Measurements from ENCODE around the gene UGT1A4. TPM values are rescaled to one million over a fixed set of nuclear protein-coding genes. Genes with fewer than 3 reads are reported as not detected.

UGT1A4 gene
- total and polyA plus RNA-seq, 9 donors, result not detected

DNA sequence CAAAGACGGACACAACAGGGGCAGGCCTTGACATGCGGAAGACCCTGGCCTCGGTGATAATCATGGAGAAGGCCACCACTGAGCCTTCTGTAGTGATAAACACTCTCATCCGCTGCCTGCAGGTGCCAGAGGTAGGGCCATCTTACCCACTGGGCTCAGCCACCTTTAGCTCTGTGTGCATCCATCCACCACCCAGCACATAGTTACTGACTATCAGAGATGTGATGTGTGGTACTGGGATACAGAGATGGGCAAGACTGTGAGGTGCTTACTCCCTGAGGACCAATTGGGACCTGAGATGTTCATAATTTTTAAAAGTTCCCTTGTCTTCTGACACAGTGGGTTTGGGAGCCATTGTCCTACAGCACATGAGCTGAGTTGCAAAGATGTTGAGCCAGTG lies 61.2 kb downstream of the UGT1A4 start:
- no peak overlapping the region for H3K4me3 ChIP-seq (ENCODE audit: low read length)
- H3K27ac ChIP-seq (ENCODE audit: low read length), result no peak overlapping the region
- no peaks in the 10 kb centered on the region for H3K9me3 ChIP-seq (replicated peaks; ENCODE audit: control insufficient read depth, low read depth, low read length)
- H3K27me3 ChIP-seq (ENCODE audit: control insufficient read depth, insufficient read depth, low read length), result no peaks in the 10 kb centered on the region
- H3K4me1 ChIP-seq (ENCODE audit: control insufficient read depth, insufficient read depth, low read length), result no peaks in the 10 kb centered on the region
- 89% methylated on average over 3 of the region's 4 CpGs for WGBS (ENCODE audit: insufficient coverage)
- H3K36me3 ChIP-seq (ENCODE audit: control insufficient read depth, insufficient read depth, low read length), result no peaks in the 10 kb centered on the region
- DNase-seq, result no peak

GRCh38 chr2:233780771-233781170 lies 62.2 kb downstream of the UGT1A4 start:
- no CpG with 5 or more reads among the region's 4 CpGs for WGBS (ENCODE audit: insufficient coverage)
- no peaks in the 10 kb centered on the region for H3K27me3 ChIP-seq (ENCODE audit: control insufficient read depth, insufficient read depth, low read length)
- no peaks in the 10 kb centered on the region for H3K4me1 ChIP-seq (ENCODE audit: control insufficient read depth, insufficient read depth, low read length)
- no peak overlapping the region for H3K4me3 ChIP-seq (ENCODE audit: low read length)
- H3K27ac ChIP-seq (ENCODE audit: low read length), result no peak overlapping the region
- H3K36me3 ChIP-seq (ENCODE audit: control insufficient read depth, insufficient read depth, low read length), result no peaks in the 10 kb centered on the region
- H3K9me3 ChIP-seq (replicated peaks; ENCODE audit: control insufficient read depth, low read depth, low read length), result no peaks in the 10 kb centered on the region
- no peak for DNase-seq

DNA sequence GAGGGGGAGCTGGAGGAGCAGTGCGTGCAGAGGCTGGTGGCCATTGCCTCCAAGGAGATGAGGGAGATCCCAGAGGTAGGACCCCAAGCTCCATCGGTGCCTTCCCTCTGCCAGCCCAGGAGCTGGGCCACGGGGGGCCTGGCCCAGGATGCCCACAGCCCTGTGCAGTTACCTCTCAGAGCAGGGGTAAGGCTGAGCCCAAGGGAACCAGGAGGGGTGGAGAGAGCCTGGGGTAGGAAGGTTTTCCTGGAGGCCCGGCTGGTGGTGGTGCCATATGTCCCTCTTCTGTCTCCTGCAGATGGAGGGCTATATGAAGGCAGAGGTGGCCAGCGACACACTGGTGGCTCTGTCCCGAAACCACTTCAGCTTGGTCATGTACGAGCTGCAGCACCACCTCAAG lies 71.0 kb downstream of the UGT1A4 start:
- WGBS (ENCODE audit: insufficient coverage), result 88% methylated on average over 4 of the region's 7 CpGs
- no peaks in the 10 kb centered on the region for H3K27me3 ChIP-seq (ENCODE audit: control insufficient read depth, insufficient read depth, low read length)
- no peak for DNase-seq
- no peaks in the 10 kb centered on the region for H3K9me3 ChIP-seq (replicated peaks; ENCODE audit: control insufficient read depth, low read depth, low read length)
- H3K27ac ChIP-seq (ENCODE audit: low read length), result no peak overlapping the region
- no peaks in the 10 kb centered on the region for H3K36me3 ChIP-seq (ENCODE audit: control insufficient read depth, insufficient read depth, low read length)
- H3K4me3 ChIP-seq (ENCODE audit: low read length), result no peak overlapping the region
- no peaks in the 10 kb centered on the region for H3K4me1 ChIP-seq (ENCODE audit: control insufficient read depth, insufficient read depth, low read length)

DNA sequence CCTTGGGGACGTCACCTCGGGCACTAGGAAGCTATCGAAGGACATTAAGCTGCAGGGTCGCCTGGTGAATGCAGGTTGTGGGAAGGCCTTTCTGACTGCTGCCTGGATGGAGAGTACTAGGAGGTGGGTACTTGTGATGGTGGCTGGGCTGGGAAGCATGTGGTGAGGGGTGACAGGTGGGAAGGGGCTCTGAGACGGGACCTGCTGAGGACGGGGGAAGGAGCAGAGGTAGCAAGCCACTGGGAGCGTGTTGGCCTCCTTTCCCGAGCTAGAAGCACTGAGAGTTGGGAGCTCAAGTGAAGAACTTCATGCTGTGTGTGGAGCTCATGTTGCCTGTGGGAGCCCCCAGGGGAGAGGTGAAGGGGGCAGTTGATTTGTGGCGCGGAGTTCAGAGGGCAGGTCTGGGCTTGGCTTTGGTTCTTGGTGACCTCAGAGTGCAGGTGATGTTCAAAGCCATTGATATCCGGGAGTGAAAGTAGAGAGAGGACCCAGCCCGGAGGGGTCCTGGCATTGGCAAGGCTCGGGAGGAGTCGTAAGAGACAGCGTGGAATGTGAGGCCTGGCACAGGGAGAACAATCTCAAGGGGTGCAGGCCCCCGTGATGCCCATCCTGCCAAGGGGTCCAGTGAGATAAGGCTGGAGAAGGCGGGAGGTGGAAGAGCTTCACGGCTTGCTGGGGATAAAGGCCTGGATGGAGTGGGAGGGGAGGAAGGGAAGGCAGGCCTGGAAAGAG lies 72.8 kb downstream of the UGT1A4 start:
- WGBS (ENCODE audit: insufficient coverage), result 77% methylated on average over 18 of the region's 18 CpGs
- no peaks in the 10 kb centered on the region for H3K36me3 ChIP-seq (ENCODE audit: control insufficient read depth, insufficient read depth, low read length)
- H3K4me1 ChIP-seq (ENCODE audit: control insufficient read depth, insufficient read depth, low read length), result no peaks in the 10 kb centered on the region
- H3K4me3 ChIP-seq (ENCODE audit: low read length), result no peak overlapping the region
- H3K27me3 ChIP-seq (ENCODE audit: control insufficient read depth, insufficient read depth, low read length), result no peaks in the 10 kb centered on the region
- H3K27ac ChIP-seq (ENCODE audit: low read length), result no peak overlapping the region
- no peaks in the 10 kb centered on the region for H3K9me3 ChIP-seq (replicated peaks; ENCODE audit: control insufficient read depth, low read depth, low read length)
- DNase-seq, result no peak

GRCh38 chr2:233791883-233792329 lies 73.4 kb downstream of the UGT1A4 start:
- 63% methylated on average over 9 of the region's 9 CpGs for WGBS (ENCODE audit: insufficient coverage)
- no peaks in the 10 kb centered on the region for H3K27me3 ChIP-seq (ENCODE audit: control insufficient read depth, insufficient read depth, low read length)
- no peak overlapping the region for H3K27ac ChIP-seq (ENCODE audit: low read length)
- no peaks in the 10 kb centered on the region for H3K4me1 ChIP-seq (ENCODE audit: control insufficient read depth, insufficient read depth, low read length)
- H3K36me3 ChIP-seq (ENCODE audit: control insufficient read depth, insufficient read depth, low read length), result no peaks in the 10 kb centered on the region
- H3K9me3 ChIP-seq (replicated peaks; ENCODE audit: control insufficient read depth, low read depth, low read length), result no peaks in the 10 kb centered on the region
- no peak for DNase-seq
- no peak overlapping the region for H3K4me3 ChIP-seq (ENCODE audit: low read length)

- Histone ChIP-seq H3K36me3 (ENCODE audit: control insufficient read depth, insufficient read depth, low read length) (no peaks in the 10 kb centered on the region), H3K27ac (ENCODE audit: low read length) (no peak overlapping the region), H3K9me3 (replicated peaks; ENCODE audit: control insufficient read depth, low read depth, low read length) (no peaks in the 10 kb centered on the region), H3K4me1 (ENCODE audit: control insufficient read depth, insufficient read depth, low read length) (no peaks in the 10 kb centered on the region), H3K27me3 (ENCODE audit: control insufficient read depth, insufficient read depth, low read length) (no peaks in the 10 kb centered on the region), H3K4me3 (ENCODE audit: low read length) (no peak overlapping the region)
- WGBS (ENCODE audit: insufficient coverage), result 97% methylated on average over 7 of the region's 7 CpGs
- DNase-seq, result no peak
These were observed 74.2 kb downstream of the UGT1A4 start for GRCh38 chr2:233792720-233793119.

DNA sequence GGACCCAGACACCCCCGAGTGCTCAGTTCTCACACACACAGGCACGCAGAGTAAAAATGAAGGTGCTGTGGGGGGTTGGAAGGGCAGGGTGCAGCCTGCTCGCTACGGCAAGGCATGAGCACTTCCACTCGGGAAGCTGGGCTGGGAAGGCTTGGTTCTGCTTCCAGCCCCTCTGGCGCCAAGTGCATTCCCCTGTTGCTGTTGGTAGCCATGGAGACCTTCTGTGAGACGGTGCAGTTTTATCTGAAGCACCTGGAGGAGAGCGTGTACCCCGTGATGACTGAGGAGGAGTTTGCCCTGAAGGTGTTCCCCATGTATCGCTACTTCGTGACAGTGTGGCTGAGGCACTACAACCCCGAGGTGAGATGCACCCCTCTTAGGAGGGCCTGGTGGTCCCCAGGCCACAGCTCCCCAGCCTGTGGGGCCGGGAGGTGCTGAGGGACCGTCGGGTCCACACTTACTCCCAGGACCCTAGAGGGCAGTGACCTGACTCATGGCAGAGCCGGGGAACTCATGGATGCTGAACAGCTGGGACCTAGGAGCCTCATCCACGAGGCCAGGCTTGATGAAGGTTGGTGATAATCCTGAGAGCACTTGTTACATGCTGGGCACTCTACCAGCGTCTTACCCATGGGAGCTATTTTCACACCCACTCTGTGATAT lies 75.1 kb downstream of the UGT1A4 start:
- no peaks in the 10 kb centered on the region for H3K36me3 ChIP-seq (ENCODE audit: control insufficient read depth, insufficient read depth, low read length)
- no peaks in the 10 kb centered on the region for H3K4me1 ChIP-seq (ENCODE audit: control insufficient read depth, insufficient read depth, low read length)
- no peaks in the 10 kb centered on the region for H3K27me3 ChIP-seq (ENCODE audit: control insufficient read depth, insufficient read depth, low read length)
- H3K4me3 ChIP-seq (ENCODE audit: low read length), result no peak overlapping the region
- 63% methylated on average over 15 of the region's 18 CpGs for WGBS (ENCODE audit: insufficient coverage)
- H3K27ac ChIP-seq (ENCODE audit: low read length), result no peak overlapping the region
- DNase-seq, result no peak
- no peaks in the 10 kb centered on the region for H3K9me3 ChIP-seq (replicated peaks; ENCODE audit: control insufficient read depth, low read depth, low read length)

DNA sequence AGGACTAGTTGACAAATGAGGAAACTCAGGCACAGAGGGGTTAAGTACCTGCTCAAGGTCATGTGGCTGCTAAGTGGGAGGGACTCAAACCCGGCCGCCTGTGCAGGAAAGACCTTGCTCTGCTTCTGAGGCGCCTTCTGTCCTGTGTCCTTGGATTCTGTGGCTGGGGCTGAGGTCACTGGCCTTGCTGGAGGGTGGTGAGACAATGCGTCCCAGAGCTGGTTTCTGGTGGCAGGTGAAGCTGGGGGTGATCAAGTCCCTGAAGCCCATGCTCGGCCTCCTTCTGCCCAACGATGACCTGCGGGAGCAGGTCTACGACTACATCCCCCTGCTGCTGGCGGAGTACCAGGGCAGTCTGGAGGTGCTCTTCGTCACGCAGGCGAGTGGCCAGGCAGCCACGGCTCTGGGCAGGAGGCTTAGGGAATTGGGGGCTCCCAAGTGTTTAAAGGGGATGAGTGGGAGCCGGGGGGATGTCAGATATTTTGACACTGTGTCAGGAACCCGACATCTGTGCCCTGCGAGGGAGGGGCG lies 75.7 kb downstream of the UGT1A4 start:
- H3K27ac ChIP-seq (ENCODE audit: low read length), result no peak overlapping the region
- no peaks in the 10 kb centered on the region for H3K4me1 ChIP-seq (ENCODE audit: control insufficient read depth, insufficient read depth, low read length)
- H3K9me3 ChIP-seq (replicated peaks; ENCODE audit: control insufficient read depth, low read depth, low read length), result no peaks in the 10 kb centered on the region
- DNase-seq, result no peak
- 72% methylated on average over 17 of the region's 17 CpGs for WGBS (ENCODE audit: insufficient coverage)
- H3K36me3 ChIP-seq (ENCODE audit: control insufficient read depth, insufficient read depth, low read length), result no peaks in the 10 kb centered on the region
- no peak overlapping the region for H3K4me3 ChIP-seq (ENCODE audit: low read length)
- no peaks in the 10 kb centered on the region for H3K27me3 ChIP-seq (ENCODE audit: control insufficient read depth, insufficient read depth, low read length)

DNA sequence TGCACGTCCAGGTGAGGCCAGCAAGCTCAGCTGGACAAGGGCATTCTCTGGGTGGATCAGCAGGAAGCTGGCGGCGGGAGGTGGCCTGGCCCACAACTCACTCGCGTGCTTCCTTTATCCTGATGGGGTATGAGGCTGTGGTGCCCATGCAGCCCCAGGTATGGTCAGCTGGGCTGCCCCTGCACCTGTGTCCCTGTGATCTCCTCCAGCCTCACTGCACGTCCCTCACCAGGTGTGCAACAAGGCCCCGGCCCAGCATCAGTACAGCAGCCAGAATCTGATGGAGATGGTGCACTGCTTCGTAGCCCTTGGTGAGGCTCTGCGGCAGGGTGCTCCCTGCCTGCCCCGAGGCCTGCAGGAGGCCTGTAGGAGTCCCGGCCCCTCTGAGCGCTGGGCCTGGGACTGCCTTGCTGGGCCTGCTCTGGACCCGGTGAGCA lies 77.2 kb downstream of the UGT1A4 start:
- Histone ChIP-seq H3K27me3 (ENCODE audit: control insufficient read depth, insufficient read depth, low read length) (no peaks in the 10 kb centered on the region), H3K4me3 (ENCODE audit: low read length) (no peak overlapping the region), H3K27ac (ENCODE audit: low read length) (no peak overlapping the region), H3K36me3 (ENCODE audit: control insufficient read depth, insufficient read depth, low read length) (no peaks in the 10 kb centered on the region), H3K4me1 (ENCODE audit: control insufficient read depth, insufficient read depth, low read length) (no peaks in the 10 kb centered on the region), H3K9me3 (replicated peaks; ENCODE audit: control insufficient read depth, low read depth, low read length) (no peaks in the 10 kb centered on the region)
- 90% methylated on average over 13 of the region's 13 CpGs for WGBS (ENCODE audit: insufficient coverage)
- DNase-seq, result no peak

- H3K4me3 ChIP-seq (ENCODE audit: low read length), result no peak overlapping the region
- 70% methylated on average over 4 of the region's 9 CpGs for WGBS (ENCODE audit: insufficient coverage)
These were observed 77.7 kb downstream of the UGT1A4 start for GRCh38 chr2:233796254-233796653.

More at GRCh38 chr2:233796254-233796653, 77.7 kb downstream of the UGT1A4 start:
- H3K9me3 ChIP-seq (replicated peaks; ENCODE audit: control insufficient read depth, low read depth, low read length), result no peaks in the 10 kb centered on the region
- H3K27ac ChIP-seq (ENCODE audit: low read length), result no peak overlapping the region
- DNase-seq, result no peak
- H3K36me3 ChIP-seq (ENCODE audit: control insufficient read depth, insufficient read depth, low read length), result no peaks in the 10 kb centered on the region
- H3K4me1 ChIP-seq (ENCODE audit: control insufficient read depth, insufficient read depth, low read length), result no peaks in the 10 kb centered on the region
- H3K27me3 ChIP-seq (ENCODE audit: control insufficient read depth, insufficient read depth, low read length), result no peaks in the 10 kb centered on the region
